DND-41 (cell line): ENCODE data around the gene AGRN.

ENCODE experiments used
- EZH2 ChIP-seq: IDR thresholded peaks from 3 replicates; pipeline ENCODE4 v1.6.1; 2012; ENCODE audit warnings: borderline replicate concordance, low read depth, mild to moderate bottlenecking, moderate library complexity, low read length, inconsistent platforms; ENCODE audit not compliant: severe bottlenecking
- TF ChIP-seq, protein P1 (sequence below): IDR thresholded peaks from 2 replicates; pipeline ENCODE4 v1.5.1; 2012; ENCODE audit warnings: borderline replicate concordance, low read length, moderate library complexity, mild to moderate bottlenecking; ENCODE audit not compliant: poor library complexity, severe bottlenecking; ENCODE audit errors: extremely low read depth

DNA sequence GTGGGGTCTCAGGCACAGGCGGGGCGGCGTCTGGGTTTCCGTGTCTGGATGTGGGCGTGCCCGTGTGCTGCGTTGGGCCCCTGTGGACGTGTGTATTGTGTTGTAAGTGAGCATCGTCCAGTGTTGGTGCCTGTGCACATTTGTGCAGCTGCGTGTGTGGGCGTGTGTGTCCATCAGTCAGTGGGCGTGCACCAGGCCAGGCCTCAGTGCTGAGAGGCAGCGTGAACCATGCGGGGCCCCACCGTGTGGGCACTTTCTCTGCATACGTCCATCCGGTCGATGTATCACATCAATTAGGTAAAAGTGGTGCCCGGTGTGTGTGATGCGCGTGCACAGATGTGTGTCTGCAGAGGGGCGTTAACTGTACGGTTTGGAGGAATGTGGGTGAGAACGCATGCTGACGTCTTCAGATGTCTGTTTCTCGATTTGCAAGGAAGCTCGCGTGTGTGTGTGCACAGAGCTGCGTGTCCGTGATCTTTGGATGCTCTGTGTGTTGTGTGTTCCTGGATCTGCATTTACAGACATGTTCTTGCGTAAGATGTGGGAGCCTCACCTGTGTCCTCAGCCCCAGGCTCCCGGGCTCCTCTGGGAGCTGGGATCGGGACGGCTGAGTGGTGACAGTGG is 24.6 kb downstream of the AGRN start:
- TF ChIP-seq, protein P1, sequence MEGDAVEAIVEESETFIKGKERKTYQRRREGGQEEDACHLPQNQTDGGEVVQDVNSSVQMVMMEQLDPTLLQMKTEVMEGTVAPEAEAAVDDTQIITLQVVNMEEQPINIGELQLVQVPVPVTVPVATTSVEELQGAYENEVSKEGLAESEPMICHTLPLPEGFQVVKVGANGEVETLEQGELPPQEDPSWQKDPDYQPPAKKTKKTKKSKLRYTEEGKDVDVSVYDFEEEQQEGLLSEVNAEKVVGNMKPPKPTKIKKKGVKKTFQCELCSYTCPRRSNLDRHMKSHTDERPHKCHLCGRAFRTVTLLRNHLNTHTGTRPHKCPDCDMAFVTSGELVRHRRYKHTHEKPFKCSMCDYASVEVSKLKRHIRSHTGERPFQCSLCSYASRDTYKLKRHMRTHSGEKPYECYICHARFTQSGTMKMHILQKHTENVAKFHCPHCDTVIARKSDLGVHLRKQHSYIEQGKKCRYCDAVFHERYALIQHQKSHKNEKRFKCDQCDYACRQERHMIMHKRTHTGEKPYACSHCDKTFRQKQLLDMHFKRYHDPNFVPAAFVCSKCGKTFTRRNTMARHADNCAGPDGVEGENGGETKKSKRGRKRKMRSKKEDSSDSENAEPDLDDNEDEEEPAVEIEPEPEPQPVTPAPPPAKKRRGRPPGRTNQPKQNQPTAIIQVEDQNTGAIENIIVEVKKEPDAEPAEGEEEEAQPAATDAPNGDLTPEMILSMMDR, result no peak
- no peak for TF ChIP-seq EZH2
